B cell (primary cell): ENCODE results near the gene LPCAT3. TPM values are rescaled to one million over a fixed set of nuclear protein-coding genes. Genes with fewer than 3 reads are reported as not detected.

Experiments used
- ATAC-seq: fragments of 200-7000 bp; cut with Tn5 transposase; one replicate; pipeline ENCODE4 v1.10.0; 2021; ENCODE audit warnings: low read depth, mild to moderate bottlenecking, moderate number of reproducible peaks, moderate library complexity
- CTCF ChIA-PET: fragments of 350-600 bp; sonication (Branson Sonifier 250); formaldehyde crosslinking; loops from one replicate; lab custom pipeline; 2021; ENCODE audit warnings: antibody characterized with exemption, inconsistent platforms; lab: Charles Lee
- POLR2A ChIA-PET: fragments of 350-600 bp; sonication (Branson Sonifier 250); formaldehyde crosslinking; loops from one replicate; lab custom pipeline; 2021; ENCODE audit warnings: antibody characterized with exemption; lab: Charles Lee
- DNase-seq: peaks from one replicate; pipeline ENCODE4 v3.0.0; 2013
- H2AFZ ChIP-seq: 2 replicates; pipeline ENCODE4 v1.6.1; 2012; ENCODE audit warnings: mild to moderate bottlenecking, low read depth, low read length; ENCODE audit not compliant: insufficient read depth, poor library complexity, severe bottlenecking
- H3K27ac ChIP-seq, 2 donors: 1 replicate in 1 of 2; 2 replicates in 1 of 2; pipeline ENCODE4 v1.5.1; 2012 to 2013; ENCODE audit warnings: low read length in 2 of 2, mild to moderate bottlenecking in 2 of 2, moderate library complexity in 1 of 2
- H3K27me3 ChIP-seq, 4 experiments: fragments of 200-600 bp in 1 of 4; sonication (generic) in 1 of 4; replicated peaks in 1 of 4; 1 replicate in 2 of 4; 2 replicates in 2 of 4; pipeline versions ENCODE4 v1.6.1 to v1.7.0; 2013 to 2016; ENCODE audit warnings: low read length in 3 of 4, mild to moderate bottlenecking in 2 of 4, mixed read lengths in 1 of 4, moderate library complexity in 1 of 4; ENCODE audit not compliant: insufficient read depth in 4 of 4, control insufficient read depth in 3 of 4; ENCODE audit errors: control extremely low read depth in 1 of 4
- H3K36me3 ChIP-seq, 2 experiments: replicated peaks in 1 of 2; 1 replicate in 1 of 2; 2 replicates in 1 of 2; pipeline versions ENCODE4 v1.6.1 to v1.7.1; 2013; ENCODE audit warnings: low read length in 1 of 2; ENCODE audit not compliant: insufficient read depth in 2 of 2, control insufficient read depth in 1 of 2; ENCODE audit errors: control extremely low read depth in 1 of 2, extremely low read depth in 1 of 2
- H3K4me1 ChIP-seq, 2 donors: fragments of 200-600 bp in 1 of 2; sonication (generic) in 1 of 2; 1 replicate in 1 of 2; 2 replicates in 1 of 2; pipeline versions ENCODE4 v1.5.1 to v1.6.1; 2013 to 2017; ENCODE audit warnings: low read length in 2 of 2; ENCODE audit not compliant: control insufficient read depth in 2 of 2, insufficient read depth in 2 of 2
- H3K4me2 ChIP-seq: replicated peaks from 2 replicates; pipeline ENCODE3; 2012; ENCODE audit warnings: mild to moderate bottlenecking, low read depth, low read length; ENCODE audit not compliant: poor library complexity, severe bottlenecking
- H3K4me3 ChIP-seq, 5 experiments: fragments of 200-600 bp in 1 of 5; sonication (generic) in 1 of 5; 1 replicate in 3 of 5; 2 replicates in 2 of 5; pipeline versions ENCODE4 v1.5.1 to v1.7.0; 2011 to 2016; ENCODE audit warnings: low read length in 4 of 5, mild to moderate bottlenecking in 4 of 5, low read depth in 2 of 5, control low read depth in 1 of 5, moderate library complexity in 1 of 5; ENCODE audit not compliant: insufficient read depth in 1 of 5; ENCODE audit errors: control extremely low read depth in 1 of 5, extremely low read depth in 1 of 5
- H3K79me2 ChIP-seq: fragments of 200-600 bp; sonication (generic); one replicate; pipeline ENCODE4 v1.6.0; 2016; ENCODE audit warnings: low read length; ENCODE audit not compliant: control insufficient read depth, insufficient read depth
- H3K9ac ChIP-seq: fragments of 200-600 bp; sonication (generic); 2 replicates; pipeline ENCODE4 v1.6.1; 2017; ENCODE audit warnings: mild to moderate bottlenecking, low read length, moderate library complexity
- H3K9me3 ChIP-seq, 3 donors: one replicate each; pipeline versions ENCODE4 v1.6.1 to v1.7.1; 2013; ENCODE audit warnings: low read length in 2 of 3; ENCODE audit not compliant: control insufficient read depth in 2 of 3, insufficient read depth in 1 of 3; ENCODE audit errors: control extremely low read depth in 1 of 3
- H4K20me1 ChIP-seq: 2 replicates; pipeline ENCODE4 v1.6.0; 2012; ENCODE audit warnings: mild to moderate bottlenecking, low read length; ENCODE audit not compliant: insufficient read depth, control insufficient read depth, poor library complexity, severe bottlenecking
- H3K27ac Mint-ChIP-seq: one replicate; pipeline ENCODE4 v1.8.0; 2021; ENCODE audit warnings: mixed read lengths
- H3K27me3 Mint-ChIP-seq: one replicate; pipeline ENCODE4 v1.8.0; 2021; ENCODE audit warnings: mixed read lengths
- H3K4me1 Mint-ChIP-seq: one replicate; pipeline ENCODE4 v1.8.0; 2021; ENCODE audit warnings: mixed read lengths
- H3K4me3 Mint-ChIP-seq: one replicate; pipeline ENCODE4 v1.8.0; 2021; ENCODE audit warnings: mixed read lengths
- H3K9me3 Mint-ChIP-seq: one replicate; pipeline ENCODE4 v1.8.0; 2022; ENCODE audit warnings: mixed read lengths; ENCODE audit not compliant: insufficient read depth
- EZH2 ChIP-seq: IDR thresholded peaks from 2 replicates; pipeline ENCODE4 v1.6.1; 2012; ENCODE audit warnings: borderline replicate concordance, low read depth, mild to moderate bottlenecking, moderate library complexity, low read length; ENCODE audit not compliant: insufficient read depth, poor library complexity, severe bottlenecking
- WGBS: methylation state at CpG from one replicate; pipeline ENCODE4 v1.1.5; 2013; ENCODE audit warnings: missing lambda C conversion rate; ENCODE audit not compliant: insufficient coverage; 5-methylcytosine and 5-hydroxymethylcytosine counted together
- intact Hi-C: fragments of 100-400 bp; cut with micrococcal nuclease; formaldehyde crosslinking; loops from one replicate; pipeline ENCODE4 v1.10.0; 2022
- polyA plus RNA-seq: library from polyadenylated mRNA; depleted of rRNA; stranded (reverse); fragments of >200 nt; gene quantifications from 2 replicates; pipeline ENCODE4 v1.2.3, GENCODE V29; 2012
- total RNA-seq, 2 donors: library from RNA; stranded (reverse); fragments of 120-200 nt in 1 of 2; gene quantifications; 1 replicate in 1 of 2; 2 replicates in 1 of 2; pipeline versions ENCODE4 v1.2.3 to v1.2.4, GENCODE V29; 2013 to 2022
- TF ChIP-seq, protein P1 (sequence below): fragments of 200-600 bp; IDR thresholded peaks from one replicate; pipeline ENCODE4 v1.8.0; 2022; ENCODE audit warnings: antibody characterized with exemption, mild to moderate bottlenecking

LPCAT3 gene
- total and polyA plus RNA-seq, 2 donors (not counting 1 experiment from before 2014, with no cell fraction given), result 17.6 to 26.2 TPM

DNA sequence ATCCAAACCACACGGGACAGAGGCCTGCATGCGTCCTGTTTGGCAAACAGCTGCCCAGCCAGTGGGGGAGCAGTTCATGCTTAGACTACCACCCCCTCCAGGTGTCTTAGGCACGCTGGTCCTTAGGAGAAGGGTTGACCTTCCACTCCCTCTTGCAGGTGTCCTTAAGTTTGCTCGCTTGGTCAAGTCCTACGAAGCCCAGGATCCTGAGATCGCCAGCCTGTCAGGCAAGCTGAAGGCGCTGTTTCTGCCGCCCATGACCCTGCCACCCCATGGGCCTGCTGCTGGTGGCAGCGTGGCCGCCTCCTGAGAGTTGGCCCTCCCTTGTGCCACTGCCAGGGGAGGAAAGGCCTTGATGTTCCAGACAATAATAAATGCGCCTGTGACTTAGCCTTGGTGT, 72.7 kb downstream of the LPCAT3 start:
- 72% methylated on average over 11 of the region's 11 CpGs for whole genome bisulfite sequencing
- ChIA-PET POLR2A (interaction anchor here (0.6 to 18.5 kb wide), 7 partner anchors 12 to 452 kb away, joined by 3 to 662 read pairs (median 7); partner anchors contain the start of genes C1RL, LPCAT3, MRPL51 and PHB2), CTCF (interaction anchor here (0.9 to 16.6 kb wide), 11 partner anchors 8 to 208 kb away, joined by 3 to 944 read pairs (median 19); partner anchors contain the start of genes C1R, EMG1, LPCAT3 and PHB2)
- Histone ChIP-seq H3K79me2 (peaks cover 20% of the 10 kb centered on the region), H3K36me3 (peaks cover 0 to 10% of the 10 kb centered on the region in 2 experiments), H3K4me3 (peak overlapping the region in 4 of 5 experiments; percentile 41 to 92 (median 64)), H2AFZ (no peak overlapping the region), H3K9ac (peak overlapping the region; percentile 89), H3K4me2 (peak overlapping the region; percentile 99), H3K4me1 (peaks cover 66 to 83% of the 10 kb centered on the region in 2 donors), H3K9me3 (no peaks in the 10 kb centered on the region), H4K20me1 (no peaks in the 10 kb centered on the region), H3K27ac (peak overlapping the region; percentile 93 to 99), H3K27me3 (no peaks in the 10 kb centered on the region)
- no peak for DNase-seq
- Mint-ChIP-seq H3K4me1 (peaks cover 71% of the 10 kb centered on the region), H3K27ac (peak overlapping the region; percentile 97), H3K9me3 (no peaks in the 10 kb centered on the region), H3K27me3 (no peaks in the 10 kb centered on the region), H3K4me3 (peak overlapping the region; percentile 97)
- TF ChIP-seq, protein P1, sequence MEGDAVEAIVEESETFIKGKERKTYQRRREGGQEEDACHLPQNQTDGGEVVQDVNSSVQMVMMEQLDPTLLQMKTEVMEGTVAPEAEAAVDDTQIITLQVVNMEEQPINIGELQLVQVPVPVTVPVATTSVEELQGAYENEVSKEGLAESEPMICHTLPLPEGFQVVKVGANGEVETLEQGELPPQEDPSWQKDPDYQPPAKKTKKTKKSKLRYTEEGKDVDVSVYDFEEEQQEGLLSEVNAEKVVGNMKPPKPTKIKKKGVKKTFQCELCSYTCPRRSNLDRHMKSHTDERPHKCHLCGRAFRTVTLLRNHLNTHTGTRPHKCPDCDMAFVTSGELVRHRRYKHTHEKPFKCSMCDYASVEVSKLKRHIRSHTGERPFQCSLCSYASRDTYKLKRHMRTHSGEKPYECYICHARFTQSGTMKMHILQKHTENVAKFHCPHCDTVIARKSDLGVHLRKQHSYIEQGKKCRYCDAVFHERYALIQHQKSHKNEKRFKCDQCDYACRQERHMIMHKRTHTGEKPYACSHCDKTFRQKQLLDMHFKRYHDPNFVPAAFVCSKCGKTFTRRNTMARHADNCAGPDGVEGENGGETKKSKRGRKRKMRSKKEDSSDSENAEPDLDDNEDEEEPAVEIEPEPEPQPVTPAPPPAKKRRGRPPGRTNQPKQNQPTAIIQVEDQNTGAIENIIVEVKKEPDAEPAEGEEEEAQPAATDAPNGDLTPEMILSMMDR, result no peak
- no peak for TF ChIP-seq EZH2
- ATAC-seq, result no peak
- intact Hi-C loops, result loop anchor here (1.0 to 10.0 kb wide), 5 partner anchors 9 to 311 kb away; partner anchors contain the start of genes C1RL, LPAR5 and LPCAT3
